GM08714 (cell line): ENCODE measurements around the gene KLHL22.
"Not testable (repeated sequence)": the region's sequence is repeated elsewhere in the genome, so short reads cannot be mapped to it uniquely, and the experiment has no call there.

Experiments used
- H3K4me3 ChIP-seq: fragments of 200-500 bp; sonication (Bioruptor generic); 2 replicates; pipeline ENCODE4 v1.5.1; 2014; ENCODE audit warnings: mild to moderate bottlenecking, low read length, inconsistent platforms
- ZNF274 ChIP-seq: IDR thresholded peaks from 2 replicates; pipeline ENCODE4 v1.6.1; 2012; ENCODE audit warnings: mild to moderate bottlenecking, low read depth, low read length

KLHL22 gene

GRCh38 chr22:20425566-20426258, 69.9 kb downstream of the KLHL22 start:
- H3K4me3 ChIP-seq: no peak overlapping the region; the same call in 1 of the 2 replicates

GRCh38 chr22:20424932-20425565, 70.5 kb downstream of the KLHL22 start:
- no peak for TF ChIP-seq ZNF274
- H3K4me3 ChIP-seq: no peak overlapping the region; the same call in 1 of the 2 replicates

More at GRCh38 chr22:20425566-20426258, 69.9 kb downstream of the KLHL22 start:
- TF ChIP-seq ZNF274: no peak

- no peak for TF ChIP-seq ZNF274
Measured at GRCh38 chr22:20424568-20424931, 71.0 kb downstream of the KLHL22 start.

GRCh38 chr22:20423906-20424551, 71.6 kb downstream of the KLHL22 start:
- H3K4me3 ChIP-seq: no peak overlapping the region
- no peak for TF ChIP-seq ZNF274

More at GRCh38 chr22:20424568-20424931, 71.0 kb downstream of the KLHL22 start:
- no peak overlapping the region for H3K4me3 ChIP-seq

- no peak for TF ChIP-seq ZNF274
Measured at GRCh38 chr22:20423008-20423905, 72.3 kb downstream of the KLHL22 start.

GRCh38 chr22:20422271-20423007, 73.2 kb downstream of the KLHL22 start:
- H3K4me3 ChIP-seq: no peak overlapping the region
- no peak for TF ChIP-seq ZNF274

More at GRCh38 chr22:20423008-20423905, 72.3 kb downstream of the KLHL22 start:
- H3K4me3 ChIP-seq: no peak overlapping the region

GRCh38 chr22:20421507-20421874, 74.1 kb downstream of the KLHL22 start:
- TF ChIP-seq ZNF274: no peak
- no peak overlapping the region for H3K4me3 ChIP-seq

- no peak overlapping the region for H3K4me3 ChIP-seq
- TF ChIP-seq ZNF274: no peak
Measured at GRCh38 chr22:20420157-20420842, 75.3 kb downstream of the KLHL22 start.

GRCh38 chr22:20419664-20419951, 76.0 kb downstream of the KLHL22 start:
- no peak overlapping the region for H3K4me3 ChIP-seq
- TF ChIP-seq ZNF274: no peak

- no peak overlapping the region for H3K4me3 ChIP-seq
- no peak for TF ChIP-seq ZNF274
Measured at GRCh38 chr22:20418211-20418788, 77.3 kb downstream of the KLHL22 start.

GRCh38 chr22:20415699-20416098, 79.9 kb downstream of the KLHL22 start:
- H3K4me3 ChIP-seq: not testable (repeated sequence)

GRCh38 chr22:20415241-20415640, 80.4 kb downstream of the KLHL22 start:
- H3K4me3 ChIP-seq: not testable (repeated sequence)

- no peak overlapping the region for H3K4me3 ChIP-seq
- TF ChIP-seq ZNF274: no peak
Measured at GRCh38 chr22:20414450-20414849, 81.1 kb downstream of the KLHL22 start.
